DMS114 treated with DMSO at 0.1 percent for 48 hours (cell line): Measurements from ENCODE around the gene PARVG.
"Not testable (repeated sequence)": the region's sequence is repeated elsewhere in the genome, so short reads cannot be mapped to it uniquely, and the experiment has no call there.

ENCODE experiments used
- DNase-seq: peaks from one replicate; lab custom pipeline; 2025; ENCODE audit not compliant: unreplicated experiment; lab: John Stamatoyannopoulos, UW

Gene PARVG

DNA sequence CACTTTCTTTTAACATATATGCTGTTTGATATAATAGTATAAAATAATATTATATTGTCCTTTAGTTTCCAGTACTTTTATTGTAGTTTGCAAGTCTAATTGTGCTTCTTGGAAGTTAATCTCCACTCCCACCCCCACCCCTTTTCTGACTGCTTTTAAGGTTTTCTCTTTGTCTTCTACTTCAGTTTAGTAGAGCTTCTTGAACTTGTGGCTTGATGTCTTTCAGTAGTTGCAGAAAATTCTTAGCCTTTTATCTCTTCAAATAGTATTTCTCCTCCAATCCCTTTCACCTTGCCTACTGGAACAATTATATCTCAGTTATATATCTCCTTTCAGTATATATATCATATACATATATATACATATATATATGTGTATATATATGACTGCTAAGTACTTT is 56.6 kb downstream of the PARVG start:
- no peak for DNase-seq

DNA sequence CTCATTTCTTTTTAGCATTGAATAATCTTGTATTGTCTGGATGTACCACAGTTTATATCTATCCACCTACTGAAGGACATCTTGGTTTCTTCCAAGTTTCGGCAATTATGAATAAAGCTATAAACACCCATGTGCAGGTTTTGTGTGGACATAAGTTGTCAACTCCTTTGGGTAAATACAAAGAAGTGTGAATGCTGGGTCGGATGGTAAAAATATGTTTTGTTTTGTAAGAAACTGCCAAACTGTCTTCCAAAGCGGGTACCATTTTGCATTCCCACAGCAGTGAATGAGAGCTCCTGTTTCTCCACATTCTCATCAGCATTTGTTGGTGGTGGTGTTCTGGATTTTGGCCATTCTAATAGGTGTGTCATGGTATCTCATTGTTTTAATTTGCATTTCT is 60.4 kb downstream of the PARVG start:
- DNase-seq: not testable (repeated sequence)

DNA sequence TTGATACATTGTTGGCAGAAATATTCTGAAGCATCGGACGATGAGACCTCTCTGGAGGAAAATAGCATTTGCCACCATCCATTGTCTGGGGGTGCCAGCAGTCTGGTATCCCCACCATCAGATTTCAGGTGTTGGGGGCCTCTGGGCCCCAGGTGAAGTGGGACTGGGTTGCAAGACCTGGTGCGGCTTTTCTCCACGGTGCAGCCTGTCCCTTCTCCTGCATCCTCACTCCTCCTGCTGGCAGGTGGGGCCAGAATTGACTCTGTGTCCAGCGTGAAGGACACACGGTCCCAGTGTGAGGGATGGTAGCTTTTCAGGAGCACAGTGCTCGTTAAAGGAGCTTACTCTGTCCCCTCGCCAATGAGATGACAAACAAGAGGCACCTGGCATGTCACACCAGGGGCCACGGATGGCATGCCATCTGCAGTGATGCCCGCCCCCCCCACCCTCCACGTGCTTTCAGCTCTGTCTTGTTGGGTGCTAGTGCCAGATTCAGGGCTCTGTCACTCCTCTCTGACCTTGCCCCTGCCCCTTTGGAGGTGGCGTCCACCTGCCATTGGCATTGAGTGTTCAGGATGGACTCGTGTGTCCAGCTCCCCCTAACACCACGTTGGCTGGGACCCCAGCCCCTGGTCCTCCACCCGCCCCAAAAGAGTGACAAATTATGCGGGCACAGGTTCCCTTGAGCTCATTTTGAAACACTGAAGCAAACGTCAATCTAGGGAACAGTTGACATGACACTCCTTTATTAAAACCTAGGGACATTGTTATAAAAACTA is 62.4 kb downstream of the PARVG start:
- no peak for DNase-seq

DNA sequence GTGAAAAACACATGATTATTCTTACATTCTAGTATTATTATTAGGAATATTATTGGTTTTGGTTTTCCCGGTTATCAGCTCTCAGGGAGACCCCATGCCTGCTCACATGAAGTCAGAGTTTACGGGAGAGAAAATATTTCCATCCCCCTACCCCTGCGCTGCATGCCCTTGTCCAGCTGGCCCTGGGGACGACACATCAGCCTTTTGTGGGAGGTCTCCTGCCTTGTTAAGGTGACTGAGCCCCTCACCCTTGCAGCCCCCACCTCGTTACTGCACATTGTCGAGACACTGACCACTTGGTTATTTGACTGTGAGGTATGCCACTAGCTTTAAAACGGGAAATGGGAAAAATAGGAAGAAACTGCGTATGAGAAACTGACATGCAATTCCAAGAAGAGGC is 63.0 kb downstream of the PARVG start:
- no peak for DNase-seq

DNA sequence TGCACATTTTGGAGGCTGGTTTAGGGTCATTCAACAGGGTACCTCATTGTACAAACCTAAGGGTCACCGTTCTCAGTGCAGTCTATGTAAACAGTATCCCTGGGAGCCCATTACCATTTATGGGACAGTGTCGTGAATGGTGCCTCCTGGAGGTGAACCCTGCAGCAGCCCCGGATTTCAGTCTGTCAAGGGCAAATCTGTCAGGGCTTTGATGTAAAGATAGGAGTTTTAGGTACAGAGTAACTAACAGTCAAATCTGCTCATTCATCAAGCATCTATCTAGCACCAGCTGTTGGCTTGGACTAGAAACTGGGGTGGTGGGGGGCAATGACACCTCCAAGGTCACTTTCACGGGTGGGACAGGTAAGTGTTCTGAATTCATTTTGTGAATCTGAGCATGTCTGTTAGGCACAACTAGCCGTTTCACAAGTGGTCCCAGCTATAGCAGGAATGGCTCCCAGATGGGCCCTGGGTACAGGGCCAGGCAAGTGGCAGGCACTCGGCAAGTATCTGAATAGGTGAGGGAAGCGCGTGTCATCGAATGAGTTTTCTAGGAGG is 63.6 kb downstream of the PARVG start:
- no peak for DNase-seq

DNA sequence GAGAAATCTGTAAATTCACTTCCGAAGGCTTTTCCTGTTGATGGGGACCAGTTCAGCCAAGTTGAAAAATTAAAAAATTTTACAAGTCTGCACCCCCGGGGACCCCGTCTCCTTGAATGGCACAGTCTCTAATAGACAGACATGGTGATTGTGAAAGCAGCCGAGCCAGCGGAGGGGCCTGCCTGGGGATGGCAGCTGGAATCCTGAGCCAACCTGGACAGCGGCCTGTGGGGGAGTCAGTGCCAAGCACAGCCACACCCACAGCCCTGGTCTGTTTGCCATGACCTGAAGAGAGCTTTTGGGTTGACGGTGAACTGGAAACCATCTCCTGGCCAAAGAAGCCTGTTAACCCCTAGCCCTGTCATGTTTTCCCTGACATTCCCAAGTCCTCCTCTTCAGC is 64.7 kb downstream of the PARVG start:
- DNase-seq: no peak

DNA sequence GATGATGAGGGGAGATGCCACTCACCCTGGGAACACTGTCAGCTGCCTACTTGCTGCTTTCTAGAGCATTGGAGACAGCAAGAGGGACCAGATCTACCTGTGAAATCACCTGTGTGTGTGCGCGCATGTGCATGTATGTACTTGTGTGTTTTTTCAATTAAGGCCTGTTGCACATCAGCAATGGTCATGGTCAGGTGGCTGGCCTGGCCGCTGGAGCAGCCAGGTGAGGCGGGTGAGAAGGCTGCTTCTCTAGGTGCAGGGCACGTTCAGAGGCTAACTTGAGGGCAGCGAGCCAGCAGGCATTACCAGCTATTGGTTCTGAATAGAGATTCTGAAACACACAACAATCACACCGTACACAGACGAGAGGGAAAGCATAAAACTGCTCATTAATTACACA is 65.1 kb downstream of the PARVG start:
- DNase-seq: no peak

DNA sequence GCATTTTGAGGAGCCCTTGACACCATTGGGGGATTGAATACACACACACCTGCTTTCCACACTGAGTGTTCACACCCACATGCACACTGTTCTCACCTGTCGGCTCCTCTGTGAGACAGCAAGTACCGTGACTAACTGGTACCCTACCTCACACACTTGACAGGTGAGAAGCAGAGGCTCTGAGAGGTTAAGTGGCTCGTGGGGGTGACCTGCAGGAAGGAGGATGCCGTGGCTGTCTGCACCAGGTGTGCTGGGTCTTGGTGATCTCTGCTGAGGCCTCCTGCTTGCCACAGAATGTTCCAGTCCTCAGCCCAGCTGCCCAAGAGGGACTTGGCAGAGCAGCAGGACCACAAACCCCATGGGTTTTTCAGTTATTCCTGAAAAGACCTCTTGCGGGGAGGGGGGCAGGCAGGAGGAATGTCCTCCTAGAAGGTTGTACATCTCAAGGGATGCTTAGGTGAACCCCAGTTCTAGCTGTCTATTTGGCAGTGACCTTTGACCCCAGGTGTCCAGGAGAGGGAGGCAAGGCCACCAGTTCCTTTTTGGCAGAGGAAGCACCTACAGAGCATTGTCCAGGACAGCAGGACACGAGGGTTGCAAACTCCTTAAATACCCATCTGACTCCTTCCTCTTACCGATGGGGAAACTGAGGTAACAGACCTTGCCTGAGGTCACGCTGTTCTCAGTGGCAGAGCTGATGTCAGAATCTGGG is 66.0 kb downstream of the PARVG start:
- DNase-seq: no peak

DNA sequence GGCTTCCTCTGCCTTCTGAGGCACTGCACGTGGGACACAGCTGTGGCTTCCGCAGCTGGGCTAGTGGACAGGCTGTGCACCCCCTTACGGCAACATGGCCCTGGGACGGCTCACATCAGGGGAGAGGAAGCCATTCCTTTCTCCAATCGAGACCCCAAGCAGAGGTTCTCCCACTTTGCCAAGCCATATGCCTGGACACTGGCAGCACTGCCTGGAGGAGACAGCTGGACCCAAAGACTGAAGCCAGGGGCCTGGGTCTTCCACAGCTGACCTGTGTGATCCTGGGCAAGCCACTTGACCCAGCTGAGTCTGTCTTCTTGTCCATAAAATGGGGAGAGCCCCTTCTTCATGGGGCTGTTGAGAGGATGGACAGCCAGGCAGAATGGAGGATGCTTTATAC is 66.6 kb downstream of the PARVG start:
- no peak for DNase-seq

DNA sequence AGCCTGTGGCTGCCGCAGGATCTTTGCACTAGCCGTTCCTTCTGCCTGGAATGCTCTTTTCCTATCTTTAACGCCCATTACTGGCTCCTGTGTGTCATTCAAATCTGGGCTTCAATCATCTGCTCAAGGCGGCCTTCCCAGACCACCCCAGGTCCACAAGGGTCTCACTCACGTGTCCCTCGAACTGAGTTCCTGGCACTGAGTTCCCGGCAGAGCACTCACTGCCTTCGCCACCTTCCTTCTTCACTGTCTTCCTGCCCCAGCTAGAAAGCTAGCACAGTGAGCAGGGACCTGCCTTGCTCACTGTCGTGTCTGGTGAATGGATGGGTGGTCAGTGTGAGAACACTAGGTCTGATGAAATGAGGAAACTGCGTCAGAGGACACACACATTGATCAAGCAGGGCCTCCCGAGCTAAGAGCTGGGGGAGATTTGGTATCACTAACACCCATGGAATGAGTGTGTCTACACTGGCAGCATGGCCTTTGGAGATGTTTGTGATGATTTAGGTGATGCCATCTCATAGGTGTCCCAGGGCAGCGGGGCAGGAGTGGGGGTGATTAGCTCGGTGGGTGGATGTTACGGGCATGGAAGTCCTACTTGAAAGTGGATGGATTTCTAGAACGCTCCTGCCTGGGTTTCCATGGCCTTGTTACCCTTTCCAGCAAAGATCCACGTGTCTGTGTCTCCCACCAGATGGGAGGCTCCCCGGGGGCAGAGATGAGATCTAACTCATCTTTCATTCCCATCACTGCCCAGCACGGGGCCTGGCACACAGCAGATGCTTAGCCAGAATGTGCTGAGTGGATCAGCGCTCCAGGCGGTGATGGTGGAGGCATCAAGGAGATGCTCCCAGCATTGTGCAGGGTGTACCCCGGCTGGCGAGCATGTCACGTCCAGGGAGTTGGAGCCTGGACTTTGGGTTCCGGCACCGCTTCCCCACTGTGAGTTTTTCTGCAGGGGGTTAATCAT is 67.5 kb downstream of the PARVG start:
- no peak for DNase-seq

DNA sequence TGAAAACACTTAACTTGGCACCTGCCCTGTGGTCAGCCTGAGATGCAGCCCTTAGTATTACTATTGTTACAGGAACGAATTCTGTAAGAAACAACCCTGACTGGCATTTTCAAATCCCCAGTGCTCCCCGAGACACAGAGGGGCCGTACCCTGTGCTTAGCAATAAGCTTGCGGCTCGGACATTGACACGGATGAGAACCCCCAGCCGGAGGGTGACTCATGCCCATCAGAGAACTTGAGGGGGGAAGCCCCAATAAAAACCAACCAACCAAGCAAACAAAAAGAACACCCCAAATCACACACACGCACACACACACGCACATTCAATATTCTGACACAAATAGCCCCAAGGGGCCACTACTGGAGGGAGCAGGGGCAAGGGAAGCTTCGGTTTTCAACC is 68.2 kb downstream of the PARVG start:
- DNase-seq: no peak

DNA sequence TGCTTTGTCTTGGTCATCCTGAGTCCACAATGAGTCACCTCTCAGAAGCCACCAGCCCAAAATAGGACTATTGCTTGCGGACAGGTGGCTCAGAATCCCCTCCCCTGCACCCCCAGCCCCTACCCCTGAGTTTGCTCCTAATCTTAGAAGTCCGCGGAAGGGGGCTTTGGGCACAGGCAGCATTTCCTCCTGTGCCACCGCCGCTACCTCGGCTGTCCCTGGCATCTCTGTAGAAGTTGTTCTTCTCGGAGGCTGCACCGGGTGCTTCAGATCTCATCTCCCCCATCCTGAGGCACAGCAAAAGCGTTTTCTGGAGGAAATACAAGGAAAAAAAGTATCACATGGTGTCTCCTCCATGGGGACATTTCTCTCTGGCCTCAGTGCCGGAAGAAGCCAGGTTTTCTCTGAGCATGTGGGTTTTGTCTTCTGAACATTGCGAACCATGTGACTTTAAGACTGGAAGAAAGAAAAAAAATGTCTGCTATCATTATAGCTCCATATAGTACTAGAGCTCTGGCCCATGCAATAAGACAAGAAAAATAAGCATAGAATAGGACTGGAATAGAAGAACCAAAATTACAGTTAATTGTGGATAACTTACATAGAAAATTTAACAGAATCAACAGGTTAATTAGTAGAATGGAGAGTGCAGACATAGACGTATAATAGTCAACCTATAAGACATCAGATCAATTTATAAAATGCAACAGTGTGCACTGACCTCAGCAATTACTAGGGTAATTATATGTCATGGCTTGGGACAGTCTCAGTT is 68.8 kb downstream of the PARVG start:
- DNase-seq: no peak

DNA sequence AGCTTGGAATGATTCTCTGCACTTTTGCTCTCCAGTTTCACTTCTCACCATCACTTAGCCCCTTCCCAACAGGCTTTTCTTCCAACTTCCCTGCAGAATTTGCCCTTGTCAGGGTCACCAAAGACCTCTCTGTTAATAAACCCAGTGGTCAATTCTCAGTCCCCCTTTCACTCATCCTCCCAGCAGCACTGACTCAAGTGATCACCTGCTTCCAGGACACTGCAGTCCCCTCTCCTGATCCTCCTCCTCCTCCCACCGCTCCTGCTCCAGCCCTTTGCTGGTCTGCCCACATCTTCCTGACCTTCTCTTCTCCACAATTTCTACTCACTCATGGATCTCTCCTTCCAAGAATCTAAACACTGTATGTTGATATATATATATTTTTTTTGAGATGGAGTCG is 74.1 kb downstream of the PARVG start:
- DNase-seq: no peak

DNA sequence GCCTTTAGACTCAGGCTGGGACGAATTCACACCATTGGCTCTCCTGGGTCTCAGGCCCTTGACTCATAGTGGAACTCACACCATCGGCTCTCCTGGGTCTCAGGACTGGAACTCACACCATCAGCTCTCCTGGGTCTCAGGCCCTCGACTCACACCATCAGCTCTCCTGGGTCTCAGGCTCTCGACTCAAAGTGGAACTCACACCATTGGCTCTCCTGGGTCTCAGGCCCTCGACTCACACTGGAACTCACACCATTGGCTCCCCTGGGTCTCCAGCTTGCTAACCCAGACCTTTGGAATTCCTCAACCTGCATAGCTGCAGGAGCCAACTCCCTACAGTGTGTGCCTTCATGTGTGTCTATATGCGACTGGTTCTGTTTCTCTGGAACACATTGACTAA is 75.4 kb downstream of the PARVG start:
- DNase-seq: no peak

DNA sequence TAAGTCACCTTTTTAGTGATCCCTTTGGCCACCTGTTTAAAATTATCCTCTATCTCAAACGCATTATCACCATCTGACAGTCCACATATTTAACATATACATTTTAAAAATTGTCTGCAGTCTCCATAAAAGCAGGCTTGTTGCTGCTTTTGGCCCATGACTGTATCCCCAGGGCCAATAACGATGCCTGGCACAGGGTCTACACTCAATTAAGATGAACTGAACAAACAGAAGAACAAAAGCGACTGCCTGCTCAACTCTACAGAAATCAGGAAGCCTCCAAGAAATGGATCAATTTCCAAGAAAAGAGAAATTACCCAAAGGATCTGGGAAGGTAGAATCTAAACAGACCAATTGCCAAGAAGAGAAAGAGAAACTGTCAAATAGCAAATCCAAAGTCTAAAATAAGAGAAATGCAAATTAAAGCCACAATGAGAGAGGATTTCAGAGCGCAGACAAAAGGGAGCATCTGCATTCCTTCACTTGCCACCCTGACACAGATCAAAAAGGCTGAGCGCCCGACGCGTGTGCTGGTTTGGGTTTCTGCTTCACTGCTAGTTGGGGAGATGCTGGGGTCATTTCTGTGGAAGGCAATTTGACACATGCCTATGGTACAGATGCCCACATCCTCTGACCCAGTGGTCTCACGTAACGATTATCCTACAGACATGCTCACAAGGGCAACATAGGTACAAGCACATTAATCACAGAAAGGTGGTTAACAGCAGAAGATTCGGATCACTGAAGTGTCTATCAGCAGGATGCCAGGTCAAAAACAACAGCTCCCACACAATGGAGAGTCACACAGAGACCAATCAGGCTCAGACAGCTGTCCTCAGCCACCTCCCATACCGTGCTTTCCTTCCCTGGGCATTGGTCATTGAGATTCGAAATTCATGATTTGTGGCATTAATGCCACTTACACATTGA is 76.1 kb downstream of the PARVG start:
- no peak for DNase-seq
